Tibial nerve (tissue), 4 donors: ENCODE data around the gene SCN5A. TPM values are rescaled to one million over a fixed set of nuclear protein-coding genes. Genes with fewer than 3 reads are reported as not detected.

Experiments used
- DNase-seq, 2 donors: peaks; one replicate each; pipeline ENCODE4 v3.0.0-alpha.2; 2019; ENCODE audit warnings: low spot score in 2 of 2
- H3K27ac ChIP-seq, 4 donors: fragments of 200-600 bp; sonication (generic) in 3 of 4; one replicate each; pipeline ENCODE4 v1.5.1; 2017 to 2019; ENCODE audit warnings: mild to moderate bottlenecking in 1 of 4
- H3K27me3 ChIP-seq, 2 donors: fragments of 200-600 bp; sonication (generic) in 1 of 2; one replicate each; pipeline versions ENCODE4 v1.5.1 to v1.6.0; 2017 to 2019
- H3K36me3 ChIP-seq, 3 donors: fragments of 200-600 bp; sonication (generic); one replicate each; pipeline ENCODE4 v1.5.1; 2018 to 2019
- H3K4me1 ChIP-seq, 4 donors: fragments of 200-600 bp; sonication (generic) in 3 of 4; one replicate each; pipeline ENCODE4 v1.5.1; 2017 to 2019
- H3K4me3 ChIP-seq, 4 donors: fragments of 200-600 bp; sonication (generic) in 3 of 4; one replicate each; pipeline ENCODE4 v1.5.1; 2017 to 2019; ENCODE audit warnings: mild to moderate bottlenecking in 1 of 4, moderate library complexity in 1 of 4
- H3K9me3 ChIP-seq, 4 donors: fragments of 200-600 bp; sonication (generic) in 3 of 4; one replicate each; pipeline ENCODE4 v1.5.1; 2017 to 2019
- EP300 ChIP-seq, 2 donors: sonication (generic); formaldehyde crosslinking; IDR thresholded peaks; one replicate each; pipeline ENCODE4 v1.6.1; 2017; ENCODE audit warnings: antibody characterized with exemption in 2 of 2, mild to moderate bottlenecking in 1 of 2
- POLR2A ChIP-seq, 2 donors: fragments of 450-650 bp; IDR thresholded peaks; one replicate each; pipeline ENCODE4 v1.6.1; 2017; ENCODE audit warnings: antibody characterized with exemption in 2 of 2, mild to moderate bottlenecking in 2 of 2, moderate library complexity in 2 of 2
- WGBS, 2 donors: methylation state at CpG; one replicate each; pipeline ENCODE4 v1.1.5; 2018; 5-methylcytosine and 5-hydroxymethylcytosine counted together
- total RNA-seq, 4 donors: library from RNA; depleted of rRNA; stranded (reverse); fragments of >200 nt; gene quantifications; one replicate each; pipeline ENCODE4 v1.1.0, GENCODE V29; 2016
- TF ChIP-seq, protein P1 (sequence below), 5 experiments: fragments of 200-600 bp in 3 of 5; fragments of 450-650 bp in 2 of 5; sonication (generic) in 3 of 5; IDR thresholded peaks; one replicate each; pipeline ENCODE4 v1.5.1; 2016 to 2019; ENCODE audit warnings: antibody characterized with exemption in 5 of 5, mild to moderate bottlenecking in 3 of 5, moderate library complexity in 2 of 5

SCN5A gene
- total RNA-seq, 4 donors from 2014 or later: 0.44 to 2.7 (median 1.8) TPM

DNA sequence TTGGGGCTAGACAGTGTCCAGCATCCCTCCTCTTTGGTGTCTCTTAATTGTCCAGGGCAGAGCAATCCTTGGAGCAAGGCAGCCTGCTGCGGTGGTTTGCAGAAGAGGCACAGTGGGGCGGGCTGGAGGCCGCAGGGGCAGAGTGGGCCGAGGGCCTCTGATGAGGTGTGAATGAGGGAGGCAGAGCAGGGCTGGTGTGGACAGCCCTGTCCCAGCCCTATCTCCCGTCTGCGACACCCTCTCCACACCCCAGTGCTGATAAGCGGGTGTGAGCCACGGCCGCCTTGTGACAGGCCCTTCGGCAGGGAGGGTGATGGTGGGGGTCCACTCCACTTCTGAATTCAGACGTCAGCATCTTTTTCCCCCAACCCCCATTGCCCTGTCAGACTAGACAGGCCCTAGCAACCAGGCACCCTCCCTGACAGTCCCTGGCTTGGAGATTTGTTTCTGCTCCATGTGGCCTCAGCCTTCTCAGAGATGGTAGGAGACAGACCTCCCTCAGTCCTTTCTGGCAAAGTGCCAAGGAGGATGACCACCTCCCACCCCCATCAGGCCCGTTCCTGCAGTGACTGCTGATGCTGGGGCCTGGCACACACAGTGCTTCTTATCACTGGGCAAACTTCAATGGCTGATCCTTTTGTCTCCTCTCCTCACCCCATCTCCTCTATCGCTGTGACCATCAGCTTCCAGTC is 116.1 kb downstream of the SCN5A start:
- 76 to 78% methylated on average over 13 of the region's 13 CpGs for WGBS, 2 donors
- Histone ChIP-seq H3K9me3 (no peaks in the 10 kb centered on the region), H3K27me3 (no peaks in the 10 kb centered on the region), H3K4me1 (no peaks in the 10 kb centered on the region), H3K36me3 (peaks cover 0 to 64% (median 0%) of the 10 kb centered on the region in 3 donors), H3K4me3 (no peak overlapping the region), H3K27ac (no peak overlapping the region)
- no peak for DNase-seq
- no peak for TF ChIP-seq EP300 (IDR thresholded peaks at IDR 0.05)
- TF ChIP-seq, protein P1, sequence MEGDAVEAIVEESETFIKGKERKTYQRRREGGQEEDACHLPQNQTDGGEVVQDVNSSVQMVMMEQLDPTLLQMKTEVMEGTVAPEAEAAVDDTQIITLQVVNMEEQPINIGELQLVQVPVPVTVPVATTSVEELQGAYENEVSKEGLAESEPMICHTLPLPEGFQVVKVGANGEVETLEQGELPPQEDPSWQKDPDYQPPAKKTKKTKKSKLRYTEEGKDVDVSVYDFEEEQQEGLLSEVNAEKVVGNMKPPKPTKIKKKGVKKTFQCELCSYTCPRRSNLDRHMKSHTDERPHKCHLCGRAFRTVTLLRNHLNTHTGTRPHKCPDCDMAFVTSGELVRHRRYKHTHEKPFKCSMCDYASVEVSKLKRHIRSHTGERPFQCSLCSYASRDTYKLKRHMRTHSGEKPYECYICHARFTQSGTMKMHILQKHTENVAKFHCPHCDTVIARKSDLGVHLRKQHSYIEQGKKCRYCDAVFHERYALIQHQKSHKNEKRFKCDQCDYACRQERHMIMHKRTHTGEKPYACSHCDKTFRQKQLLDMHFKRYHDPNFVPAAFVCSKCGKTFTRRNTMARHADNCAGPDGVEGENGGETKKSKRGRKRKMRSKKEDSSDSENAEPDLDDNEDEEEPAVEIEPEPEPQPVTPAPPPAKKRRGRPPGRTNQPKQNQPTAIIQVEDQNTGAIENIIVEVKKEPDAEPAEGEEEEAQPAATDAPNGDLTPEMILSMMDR (IDR thresholded peaks at IDR 0.05): no peak
- TF ChIP-seq POLR2A (IDR thresholded peaks at IDR 0.05): no peak

DNA sequence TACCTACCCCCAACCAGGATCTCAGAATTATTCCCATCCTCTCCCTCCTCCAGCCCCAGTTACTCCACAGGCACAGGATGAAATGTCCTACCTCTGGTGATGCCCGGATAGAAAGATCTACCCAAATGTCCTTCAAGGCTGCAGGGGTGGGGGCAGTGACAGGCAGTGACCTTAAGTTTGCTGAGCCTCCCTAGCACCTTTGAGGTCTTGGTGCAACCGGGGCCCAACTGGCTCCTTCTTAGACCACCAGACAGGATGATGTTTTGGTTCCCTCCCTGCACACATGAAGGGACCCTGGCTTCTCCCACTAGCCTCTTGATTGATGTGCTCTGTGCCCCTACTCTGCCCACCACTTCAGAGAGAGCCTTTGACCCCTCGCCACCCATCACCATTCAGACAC is 117.0 kb downstream of the SCN5A start:
- peaks cover 0 to 71% (median 0%) of the 10 kb centered on the region in 3 donors for H3K36me3 ChIP-seq
- no peak overlapping the region for H3K4me3 ChIP-seq
- no peaks in the 10 kb centered on the region for H3K9me3 ChIP-seq
- TF ChIP-seq, protein P1 (IDR thresholded peaks at IDR 0.05): no peak
- TF ChIP-seq EP300 (IDR thresholded peaks at IDR 0.05) (no peak), POLR2A (IDR thresholded peaks at IDR 0.05) (no peak)
- no peaks in the 10 kb centered on the region for H3K27me3 ChIP-seq
- 83 to 96% methylated on average over 3 of the region's 3 CpGs for WGBS, 2 donors
- DNase-seq: no peak
- H3K27ac ChIP-seq: no peak overlapping the region
- no peaks in the 10 kb centered on the region for H3K4me1 ChIP-seq

DNA sequence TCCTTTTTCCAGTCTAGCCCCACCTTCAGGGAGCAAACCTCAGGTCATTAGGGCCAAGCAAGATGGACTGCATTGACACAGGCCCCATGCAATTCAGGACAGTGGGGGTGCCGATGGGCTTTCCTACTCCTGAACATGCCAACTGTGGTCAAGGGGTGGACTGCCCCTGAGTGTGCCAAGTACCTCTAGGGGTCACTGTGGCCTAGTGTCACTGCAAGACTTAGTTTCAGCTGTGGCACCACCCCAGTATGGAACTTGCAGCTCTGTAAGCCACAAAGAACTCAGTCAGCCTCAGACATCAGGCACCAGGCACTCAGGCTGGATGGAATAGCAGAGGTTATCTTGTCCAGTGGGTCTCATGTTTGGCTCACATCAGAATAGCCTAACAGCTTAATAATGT is 121.0 kb downstream of the SCN5A start:
- no peak for DNase-seq
- peaks cover 0 to 82% (median 0%) of the 10 kb centered on the region in 3 donors for H3K36me3 ChIP-seq
- no peak overlapping the region for H3K27ac ChIP-seq
- H3K4me1 ChIP-seq: no peaks in the 10 kb centered on the region
- WGBS, 2 donors: 92 to 100% methylated on average over 1 of the region's 1 CpG
- TF ChIP-seq EP300 (IDR thresholded peaks at IDR 0.05) (no peak), POLR2A (IDR thresholded peaks at IDR 0.05) (no peak)
- TF ChIP-seq, protein P1 (IDR thresholded peaks at IDR 0.05): no peak
- H3K27me3 ChIP-seq: no peaks in the 10 kb centered on the region
- H3K9me3 ChIP-seq: no peaks in the 10 kb centered on the region
- no peak overlapping the region for H3K4me3 ChIP-seq

DNA sequence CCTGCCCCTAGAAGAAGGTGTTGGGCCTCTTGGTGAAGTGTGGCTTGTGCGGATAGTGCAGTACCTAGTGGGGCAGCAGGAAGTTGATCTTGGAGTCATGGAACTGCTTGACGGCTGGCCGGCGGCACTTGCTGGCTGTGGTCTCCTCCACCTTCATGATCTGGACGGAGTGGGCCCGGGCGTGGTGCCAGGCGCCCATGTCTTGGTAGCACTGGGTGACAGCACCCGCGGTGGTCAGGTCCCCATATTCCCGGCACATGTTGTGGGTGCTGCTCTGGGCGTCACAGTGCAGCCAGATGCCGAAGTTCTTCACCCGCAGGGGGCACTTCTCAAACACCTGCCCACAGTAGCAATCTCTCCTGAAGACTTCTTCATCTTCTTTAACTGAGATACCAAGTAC is 122.7 kb downstream of the SCN5A start:
- peaks cover 0 to 5% (median 0%) of the 10 kb centered on the region in 4 donors for H3K4me1 ChIP-seq
- H3K27ac ChIP-seq: no peak overlapping the region
- H3K4me3 ChIP-seq: no peak overlapping the region
- no peak for TF ChIP-seq POLR2A (IDR thresholded peaks at IDR 0.05)
- TF ChIP-seq, protein P1 (IDR thresholded peaks at IDR 0.05): no peak
- TF ChIP-seq EP300 (IDR thresholded peaks at IDR 0.05): no peak
- no peaks in the 10 kb centered on the region for H3K27me3 ChIP-seq
- WGBS, 2 donors: 94 to 98% methylated on average over 14 of the region's 14 CpGs
- peaks cover 0 to 82% (median 0%) of the 10 kb centered on the region in 3 donors for H3K36me3 ChIP-seq
- no peak for DNase-seq
- no peaks in the 10 kb centered on the region for H3K9me3 ChIP-seq

DNA sequence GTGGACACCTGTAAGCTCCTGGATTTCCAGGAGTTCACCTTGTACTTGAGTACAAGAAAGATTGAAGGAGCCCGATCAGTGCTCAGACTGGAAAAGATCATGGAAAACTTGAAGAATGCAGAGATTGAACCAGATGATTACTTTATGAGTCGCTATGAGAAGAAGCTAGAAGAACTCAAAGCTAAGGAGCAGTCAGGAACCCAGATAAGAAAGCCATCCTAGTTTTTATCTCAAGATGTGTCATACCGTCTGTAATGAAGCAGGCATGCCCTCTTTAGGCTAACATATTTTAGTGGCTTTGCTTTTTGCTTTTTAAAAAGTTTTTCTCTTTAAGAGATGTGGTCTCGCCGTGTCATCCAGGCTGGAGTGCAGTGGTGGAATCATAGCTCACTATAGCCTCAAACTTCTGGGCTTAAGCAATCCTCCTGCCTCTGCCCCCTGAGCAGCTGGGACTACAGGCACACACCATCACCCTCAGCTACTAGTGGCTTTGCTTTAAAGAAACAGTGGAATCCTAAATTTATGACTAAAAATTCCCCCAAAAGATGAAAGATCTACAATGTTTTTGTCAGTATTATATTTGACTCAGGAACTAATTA is 125.2 kb downstream of the SCN5A start:
- TF ChIP-seq POLR2A (IDR thresholded peaks at IDR 0.05) (no peak), EP300 (IDR thresholded peaks at IDR 0.05) (no peak)
- TF ChIP-seq, protein P1 (IDR thresholded peaks at IDR 0.05): no peak
- H3K27ac ChIP-seq: no peak overlapping the region
- 94% methylated on average over 5 of the region's 5 CpGs for WGBS, 2 donors
- H3K36me3 ChIP-seq: peaks cover 0 to 62% (median 0%) of the 10 kb centered on the region in 3 donors
- H3K4me3 ChIP-seq: no peak overlapping the region
- no peak for DNase-seq
- H3K9me3 ChIP-seq: no peaks in the 10 kb centered on the region
- no peaks in the 10 kb centered on the region for H3K27me3 ChIP-seq
- H3K4me1 ChIP-seq: peaks cover 0 to 5% (median 0%) of the 10 kb centered on the region in 4 donors
